OCI-LY1 (cell line): ENCODE results near the gene LDHA.

Experiments
- H2AFZ ChIP-seq: fragments of 200-600 bp; sonication (generic), shearing (Covaris generic); 2 replicates; pipeline ENCODE4 v1.6.0; 2014; ENCODE audit warnings: antibody characterized with exemption, mild to moderate bottlenecking, low read length
- H3F3A ChIP-seq: fragments of 200-600 bp; sonication (generic), shearing (Covaris generic); 2 replicates; pipeline ENCODE4 v1.6.0; 2014; ENCODE audit warnings: mild to moderate bottlenecking, antibody characterized with exemption, low read length, moderate library complexity; ENCODE audit not compliant: insufficient read depth
- H3K27ac ChIP-seq: fragments of 200-600 bp; sonication (generic); 2 replicates; pipeline ENCODE4 v1.5.1; 2014; ENCODE audit warnings: low read length, mixed run types, mild to moderate bottlenecking, low read depth; ENCODE audit not compliant: poor library complexity, severe bottlenecking
- H3K27me3 ChIP-seq: fragments of 200-600 bp; sonication (generic); 2 replicates; pipeline ENCODE4 v1.6.0; 2014; ENCODE audit warnings: antibody characterized with exemption, mild to moderate bottlenecking, low read length, moderate library complexity; ENCODE audit not compliant: insufficient read depth
- H3K36me3 ChIP-seq: fragments of 200-600 bp; sonication (generic); 2 replicates; pipeline ENCODE4 v1.6.1; 2014; ENCODE audit warnings: mild to moderate bottlenecking, antibody characterized with exemption, low read length, moderate library complexity, mixed read lengths; ENCODE audit not compliant: insufficient read depth
- H3K4me1 ChIP-seq: fragments of 200-600 bp; sonication (generic); 2 replicates; pipeline ENCODE4 v1.5.1; 2014; ENCODE audit warnings: mild to moderate bottlenecking, low read length, moderate library complexity; ENCODE audit not compliant: insufficient read depth, severe bottlenecking
- H3K4me2 ChIP-seq: fragments of 200-600 bp; sonication (generic), shearing (Covaris generic); 2 replicates; pipeline ENCODE4 v1.6.1; 2014; ENCODE audit warnings: low read length
- H3K4me3 ChIP-seq: fragments of 200-600 bp; sonication (generic); 2 replicates; pipeline ENCODE4 v1.5.1; 2014; ENCODE audit warnings: low read length, low read depth, mild to moderate bottlenecking, mixed read lengths; ENCODE audit not compliant: poor library complexity, severe bottlenecking
- H3K79me2 ChIP-seq: fragments of 200-600 bp; shearing (Covaris generic); 2 replicates; pipeline ENCODE4 v1.6.1; 2016; ENCODE audit warnings: mixed run types, low read length, mixed read lengths; ENCODE audit not compliant: insufficient read depth
- H3K9ac ChIP-seq: fragments of 200-600 bp; sonication (generic), shearing (Covaris generic); 2 replicates; pipeline ENCODE4 v1.6.1; 2014; ENCODE audit warnings: mild to moderate bottlenecking, low read length, mixed read lengths
- H3K9me2 ChIP-seq: fragments of 200-600 bp; sonication (generic), shearing (Covaris generic); 2 replicates; pipeline ENCODE4 v1.6.1; 2014; ENCODE audit warnings: low read depth, mild to moderate bottlenecking, low read length, mixed read lengths
- H3K9me3 ChIP-seq: fragments of 200-600 bp; shearing (Covaris generic); 2 replicates; pipeline ENCODE4 v1.6.1; 2014; ENCODE audit warnings: low read length, mixed read lengths
- H4K20me1 ChIP-seq: fragments of 200-600 bp; sonication (generic), shearing (Covaris generic); 2 replicates; pipeline ENCODE4 v1.6.0; 2016; ENCODE audit warnings: mild to moderate bottlenecking, low read length; ENCODE audit not compliant: insufficient read depth
- EZH2 ChIP-seq: fragments of 200-600 bp; sonication (generic), shearing (Covaris generic); IDR thresholded peaks from 2 replicates; pipeline ENCODE4 v1.8.0; 2017; ENCODE audit warnings: borderline replicate concordance, mixed run types, mild to moderate bottlenecking, antibody characterized with exemption, low read length, moderate library complexity, mixed read lengths
- TF ChIP-seq, protein P1 (sequence below): fragments of 200-600 bp; sonication (generic), shearing (Covaris generic); IDR thresholded peaks from 2 replicates; pipeline ENCODE4 v1.5.1; 2017; ENCODE audit warnings: mild to moderate bottlenecking, antibody characterized with exemption, low read length, moderate library complexity, mixed read lengths

The LDHA gene

DNA sequence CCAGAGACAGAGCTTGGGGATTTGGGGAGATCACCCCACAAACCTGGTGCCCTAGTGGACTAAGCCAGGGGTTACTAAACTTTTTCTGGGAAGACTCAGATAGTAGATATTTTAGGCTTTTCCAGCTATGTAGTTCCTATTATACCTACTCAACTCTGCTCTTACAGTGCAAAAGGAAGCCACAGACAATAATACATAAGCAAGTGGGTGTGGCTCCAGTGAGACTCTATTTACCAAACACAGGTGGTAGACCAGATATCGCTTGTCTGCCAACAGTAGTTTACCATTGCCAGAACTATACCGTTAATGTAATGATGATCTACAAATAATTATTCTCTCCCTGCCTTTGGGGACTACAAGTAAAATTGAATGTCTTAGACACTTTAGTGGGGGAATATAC lies 24.7 kb downstream of the LDHA start:
- no peak overlapping the region for H3K4me3 ChIP-seq

DNA sequence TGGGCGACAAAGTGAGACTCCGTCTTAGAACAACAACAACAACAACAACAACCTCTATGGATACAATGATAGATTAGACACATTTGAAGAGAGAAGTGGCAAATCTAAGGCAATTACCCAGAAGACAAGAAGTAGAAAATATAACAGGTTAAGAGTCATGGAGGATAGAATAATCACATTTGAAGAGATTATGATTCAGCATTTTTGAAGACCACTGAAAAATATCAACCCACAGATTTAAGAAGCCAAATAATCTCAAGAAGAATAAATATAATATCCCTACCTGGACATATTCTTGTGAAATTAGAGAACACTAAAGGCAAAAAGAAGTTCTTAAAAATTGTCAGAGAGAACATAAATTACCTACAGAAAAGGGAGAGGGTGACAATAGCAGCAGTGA lies 25.7 kb downstream of the LDHA start:
- Histone ChIP-seq H3K9me3 (no peaks in the 10 kb centered on the region), H3K27me3 (no peaks in the 10 kb centered on the region), H3K9me2 (no peaks in the 10 kb centered on the region), H3K4me2 (no peak overlapping the region), H3K36me3 (no peaks in the 10 kb centered on the region), H3K4me3 (no peak overlapping the region), H3F3A (no peaks in the 10 kb centered on the region), H4K20me1 (no peaks in the 10 kb centered on the region), H2AFZ (no peak overlapping the region), H3K9ac (no peak overlapping the region), H3K79me2 (no peaks in the 10 kb centered on the region), H3K27ac (no peak overlapping the region), H3K4me1 (peaks cover 5% of the 10 kb centered on the region)
- no peak for TF ChIP-seq EZH2
- TF ChIP-seq, protein P1, sequence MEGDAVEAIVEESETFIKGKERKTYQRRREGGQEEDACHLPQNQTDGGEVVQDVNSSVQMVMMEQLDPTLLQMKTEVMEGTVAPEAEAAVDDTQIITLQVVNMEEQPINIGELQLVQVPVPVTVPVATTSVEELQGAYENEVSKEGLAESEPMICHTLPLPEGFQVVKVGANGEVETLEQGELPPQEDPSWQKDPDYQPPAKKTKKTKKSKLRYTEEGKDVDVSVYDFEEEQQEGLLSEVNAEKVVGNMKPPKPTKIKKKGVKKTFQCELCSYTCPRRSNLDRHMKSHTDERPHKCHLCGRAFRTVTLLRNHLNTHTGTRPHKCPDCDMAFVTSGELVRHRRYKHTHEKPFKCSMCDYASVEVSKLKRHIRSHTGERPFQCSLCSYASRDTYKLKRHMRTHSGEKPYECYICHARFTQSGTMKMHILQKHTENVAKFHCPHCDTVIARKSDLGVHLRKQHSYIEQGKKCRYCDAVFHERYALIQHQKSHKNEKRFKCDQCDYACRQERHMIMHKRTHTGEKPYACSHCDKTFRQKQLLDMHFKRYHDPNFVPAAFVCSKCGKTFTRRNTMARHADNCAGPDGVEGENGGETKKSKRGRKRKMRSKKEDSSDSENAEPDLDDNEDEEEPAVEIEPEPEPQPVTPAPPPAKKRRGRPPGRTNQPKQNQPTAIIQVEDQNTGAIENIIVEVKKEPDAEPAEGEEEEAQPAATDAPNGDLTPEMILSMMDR: no peak

More for the DNA sequence above, 24.7 kb downstream of the LDHA start:
- H3K27ac ChIP-seq: no peak overlapping the region
- peaks cover 5% of the 10 kb centered on the region for H3K4me1 ChIP-seq
- H3K9me3 ChIP-seq: no peaks in the 10 kb centered on the region
- H2AFZ ChIP-seq: no peak overlapping the region
- TF ChIP-seq, protein P1: no peak
- TF ChIP-seq EZH2: no peak
- no peaks in the 10 kb centered on the region for H3K27me3 ChIP-seq
- H3K36me3 ChIP-seq: no peaks in the 10 kb centered on the region
- H4K20me1 ChIP-seq: no peaks in the 10 kb centered on the region
- H3K9ac ChIP-seq: no peak overlapping the region
- H3K9me2 ChIP-seq: no peaks in the 10 kb centered on the region
- H3K79me2 ChIP-seq: no peaks in the 10 kb centered on the region
- H3F3A ChIP-seq: no peaks in the 10 kb centered on the region
- H3K4me2 ChIP-seq: no peak overlapping the region

DNA sequence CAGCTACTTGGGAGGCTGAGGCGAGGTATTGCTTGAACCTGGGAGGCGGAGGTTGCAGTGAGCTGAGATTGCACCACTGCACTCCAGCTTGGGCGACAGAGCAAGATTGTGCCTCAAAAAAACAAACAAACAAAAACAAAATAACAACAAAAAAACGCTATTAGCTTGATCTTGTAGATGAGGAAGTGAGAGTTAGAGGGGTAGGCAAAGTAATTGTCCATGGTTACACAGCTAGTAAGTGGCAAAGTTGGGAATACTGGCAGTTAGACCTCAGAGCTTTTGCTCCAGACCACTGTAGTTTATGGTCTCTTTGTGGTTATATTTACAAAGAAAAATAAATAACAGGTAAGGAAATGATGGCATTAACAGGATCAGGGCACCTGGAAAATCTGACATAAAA lies 32.9 kb downstream of the LDHA start:
- H3K4me2 ChIP-seq: no peak overlapping the region
- H2AFZ ChIP-seq: no peak overlapping the region
- H3K9ac ChIP-seq: no peak overlapping the region
- no peaks in the 10 kb centered on the region for H3K9me3 ChIP-seq
- no peaks in the 10 kb centered on the region for H3K9me2 ChIP-seq
- no peaks in the 10 kb centered on the region for H3K36me3 ChIP-seq
- no peaks in the 10 kb centered on the region for H3K79me2 ChIP-seq
- H4K20me1 ChIP-seq: no peaks in the 10 kb centered on the region
- no peaks in the 10 kb centered on the region for H3K27me3 ChIP-seq
- no peaks in the 10 kb centered on the region for H3K4me1 ChIP-seq
- no peaks in the 10 kb centered on the region for H3F3A ChIP-seq
- TF ChIP-seq, protein P1: no peak
- TF ChIP-seq EZH2: no peak
- H3K4me3 ChIP-seq: no peak overlapping the region
- no peak overlapping the region for H3K27ac ChIP-seq
